A549 treated with AZD2906 at 1 μM for 4 hours (cell line): ENCODE data around the gene MISFA. TPM values are rescaled to one million over a fixed set of nuclear protein-coding genes. Genes with fewer than 3 reads are reported as not detected.

Source experiments
- total RNA-seq: library from RNA; stranded (reverse); fragments of 200-300 nt; extraction: Qiagen RNA extraction; gene quantifications from 5 replicates; pipeline ENCODE4 v1.2.3, GENCODE V29; 2022

The MISFA gene
- total RNA-seq, result 1.4 to 2.6 TPM (median 1.6 TPM) in 5 replicates

DNA sequence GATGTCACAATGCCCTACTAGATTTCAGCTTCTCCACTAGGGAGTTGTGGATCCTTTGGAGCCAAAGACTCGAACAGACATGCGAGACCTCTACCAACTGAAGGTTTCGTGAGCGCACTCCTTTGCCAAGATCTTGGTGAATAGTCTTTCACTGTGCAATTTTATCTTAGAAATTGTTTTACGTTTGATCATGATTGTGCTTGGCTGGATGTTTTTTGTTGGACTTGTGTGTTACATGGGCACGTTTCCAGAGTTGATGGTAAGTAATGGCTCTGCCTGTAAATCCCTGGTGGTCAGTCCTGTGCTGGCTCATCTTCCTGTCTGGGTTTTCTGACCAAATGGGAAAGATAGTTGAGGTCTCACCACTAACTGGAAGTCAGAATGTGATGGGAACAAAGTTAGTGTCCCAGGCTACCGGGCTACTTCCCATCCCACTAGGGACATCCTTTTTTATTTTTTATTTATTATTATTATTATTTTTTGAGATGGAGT is at the start of gene MISFA:
Gene MISFA (plus strand): TSS at position 51 of the 492 bp plus-strand sequence. CDS start 140 bp downstream, at position 191.

DNA sequence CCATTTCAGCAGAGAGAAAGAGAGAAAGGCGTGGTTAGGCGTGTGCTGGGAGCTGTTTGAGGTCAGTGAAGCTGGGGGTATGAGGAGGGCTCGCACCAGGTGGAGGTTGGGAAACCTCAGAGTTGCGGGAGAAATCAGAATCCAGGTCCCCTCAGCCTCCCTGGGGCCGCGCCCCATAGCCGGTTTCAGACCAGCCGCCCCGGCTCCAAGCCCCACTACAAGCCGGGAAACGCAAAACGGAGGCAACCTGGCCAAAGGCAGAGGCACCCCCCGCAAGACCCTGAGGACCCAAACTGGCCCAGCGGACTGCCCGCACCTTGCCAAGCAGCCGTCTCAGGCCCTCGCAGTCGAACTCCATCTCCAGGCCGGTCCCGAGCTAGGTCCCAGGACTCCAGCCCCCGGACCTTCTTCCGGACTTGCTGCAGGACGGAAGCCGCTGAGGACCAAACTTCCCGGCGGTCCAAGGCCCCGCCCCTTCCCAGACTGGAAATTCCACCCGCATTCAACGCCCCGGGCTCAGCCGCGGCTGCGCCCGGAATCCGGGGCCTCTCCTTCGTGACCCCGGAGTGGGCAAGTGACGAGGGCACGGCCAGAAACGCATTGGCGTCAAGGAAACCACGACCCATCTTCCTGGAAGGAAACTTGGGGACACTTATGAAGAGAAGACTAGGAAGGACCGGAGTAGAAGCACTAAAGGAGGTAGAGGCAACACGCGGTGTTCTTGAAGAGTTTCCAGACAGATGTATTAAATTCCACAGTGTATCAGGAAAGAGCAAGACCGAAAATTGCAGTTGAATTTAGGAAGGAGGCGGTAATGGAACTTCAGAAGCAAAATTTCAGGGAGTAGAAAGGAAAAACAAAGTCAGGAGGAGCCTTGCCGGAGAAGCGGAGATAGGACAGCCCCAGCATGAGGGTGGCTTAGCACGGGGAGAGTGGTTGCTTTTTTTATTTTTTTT is 11.0 kb upstream of the MISFA start, which contains the start of gene UEVLD:
Gene UEVLD (minus strand): TSS at position 438 of the 956 bp plus-strand sequence. CDS start 80 bp downstream, at position 358.

DNA sequence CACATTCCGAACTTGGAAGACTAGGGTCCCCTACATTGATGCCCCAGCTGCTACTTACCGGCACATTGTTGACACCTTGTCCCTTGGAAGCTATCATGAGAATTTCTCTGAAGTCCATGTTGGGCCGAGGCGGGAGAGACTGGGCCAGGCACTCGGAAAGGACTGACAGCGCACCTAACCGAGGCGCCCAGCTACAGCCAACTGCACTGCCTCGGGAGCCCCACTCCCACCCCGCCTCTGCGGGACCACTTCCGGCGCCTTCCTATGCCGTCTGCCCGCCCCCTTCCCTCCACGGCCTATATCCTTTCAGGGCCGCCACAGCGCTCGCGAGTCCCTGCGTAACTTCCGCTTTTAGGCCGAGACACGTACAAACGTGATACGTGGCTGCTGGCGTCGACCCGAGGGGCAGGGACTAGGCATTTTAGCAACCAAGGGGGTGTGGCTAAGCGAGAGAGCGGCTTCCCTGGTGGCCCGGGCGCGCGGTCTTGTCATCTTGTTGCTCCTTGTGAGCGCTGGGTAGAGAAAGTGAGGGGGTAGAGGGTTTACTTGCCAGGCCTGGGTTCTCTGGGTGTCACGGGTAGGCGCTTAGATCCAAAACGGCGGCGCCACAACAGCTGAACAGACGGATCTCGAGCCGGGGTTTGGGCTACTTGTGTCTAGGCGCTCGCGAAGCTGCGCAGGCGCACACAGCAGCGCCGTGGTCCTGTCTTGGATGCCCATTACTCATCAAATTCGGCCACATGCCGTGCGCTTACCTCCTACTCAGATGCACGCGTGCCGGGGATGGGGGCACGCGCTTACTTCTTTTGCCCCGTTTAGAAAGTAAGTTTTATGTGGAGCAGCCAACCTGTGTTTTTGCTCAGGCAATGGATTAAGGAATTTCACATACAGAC is 34.8 kb downstream of the MISFA start, which contains the start of gene SPTY2D1:
Gene SPTY2D1 (minus strand): TSS at position 203 of the 893 bp plus-strand sequence. CDS start 85 bp downstream, at position 118.

Other genes with a start within 250 kb of the MISFA start
- gene LDHA, start 205.2 kb upstream of the MISFA start, total RNA-seq, result 2,634 to 4,068 TPM (median 3,108 TPM) in 5 replicates
- gene LDHC, start 187.5 kb upstream of the MISFA start, total RNA-seq, result 0.13 to 0.17 TPM (median 0.15 TPM) in 3 of 5 replicates, not detected in the others
- gene LDHAL6A, start 143.9 kb upstream of the MISFA start, total RNA-seq, result not detected in 5 replicates
- gene TSG101, start 72.8 kb upstream of the MISFA start, total RNA-seq, result 91.2 to 112 TPM (median 97.0 TPM) in 5 replicates
- gene UEVLD, start 11.1 kb upstream of the MISFA start, total RNA-seq, result 17.3 to 25.0 TPM (median 19.2 TPM) in 5 replicates
- gene SPTY2D1, start 34.6 kb downstream of the MISFA start, total RNA-seq, result 13.7 to 21.8 TPM (median 16.3 TPM) in 5 replicates
- 0.18 to 0.38 TPM (median 0.32 TPM) in 5 replicates for gene TMEM86A, start 99.0 kb downstream of the MISFA start, total RNA-seq
- gene IGSF22, start 126.4 kb downstream of the MISFA start, total RNA-seq, result not detected in 5 replicates
- gene PTPN5, start 192.0 kb downstream of the MISFA start, total RNA-seq, result 0.01 to 0.06 TPM (median 0.06 TPM) in 3 of 5 replicates, not detected in the others